ENCODE measurements around the gene OR6C70.
"Not testable (repeated sequence)": the region's sequence is repeated elsewhere in the genome, so short reads cannot be mapped to it uniquely, and the experiment has no call there.

- TF ChIP-seq NFYB (CRISPR knock-in tag; conservative IDR thresholded peaks at IDR 0.05; ENCODE audit: low read depth); ZNF121 (CRISPR knock-in tag; IDR thresholded peaks at IDR 0.05); MAX (CRISPR knock-in tag; IDR thresholded peaks at IDR 0.05); CTCF (IDR thresholded peaks at IDR 0.05); SMAD4 (CRISPR knock-in tag; IDR thresholded peaks at IDR 0.05); FOXP1 (CRISPR knock-in tag; IDR thresholded peaks at IDR 0.05; ENCODE audit: borderline replicate concordance); ZNF396 (CRISPR knock-in tag; IDR thresholded peaks at IDR 0.05; ENCODE audit: borderline replicate concordance): not testable (repeated sequence)
These were observed 5.0 kb downstream of the OR6C70 start for GRCh38 chr12:55464926-55465325.
